Suppressor macrophage (primary cell): Measurements from ENCODE around the gene RNU1-3.
A peak's percentile ranks its signal among the peaks of the same experiment; 100 is the strongest.
"Not testable (repeated sequence)": the region's sequence is repeated elsewhere in the genome, so short reads cannot be mapped to it uniquely, and the experiment has no call there.

Experiments used
- DNase-seq, 4 experiments: peaks; one replicate each; pipeline ENCODE4 v3.0.0-alpha.2; 2020 to 2022

RNU1-3 gene

GRCh38 chr1:16651560-16651959 lies 15.2 kb downstream of the RNU1-3 start:
- DNase-seq, result not testable (repeated sequence)

- not testable (repeated sequence) for DNase-seq
Observed at GRCh38 chr1:16649960-16650359, 16.8 kb downstream of the RNU1-3 start.

GRCh38 chr1:16649390-16649789 lies 17.4 kb downstream of the RNU1-3 start:
- DNase-seq, result not testable (repeated sequence)

- not testable (repeated sequence) for DNase-seq
Observed at GRCh38 chr1:16648756-16649155, 18.0 kb downstream of the RNU1-3 start.

- not testable (repeated sequence) for DNase-seq
Observed at GRCh38 chr1:16648250-16648649, 18.5 kb downstream of the RNU1-3 start.

GRCh38 chr1:16647179-16648176 lies 19.3 kb downstream of the RNU1-3 start:
- not testable (repeated sequence) for DNase-seq

GRCh38 chr1:16646716-16647115 lies 20.0 kb downstream of the RNU1-3 start:
- not testable (repeated sequence) for DNase-seq

- not testable (repeated sequence) for DNase-seq
Observed at GRCh38 chr1:16646061-16646664, 20.6 kb downstream of the RNU1-3 start.

- DNase-seq, result not testable (repeated sequence)
Observed at GRCh38 chr1:16645271-16646060, 21.3 kb downstream of the RNU1-3 start.

GRCh38 chr1:16644482-16645270 lies 22.1 kb downstream of the RNU1-3 start:
- DNase-seq, result peak; percentile 96 to 100 (median 98)

GRCh38 chr1:16644193-16644481 lies 22.6 kb downstream of the RNU1-3 start:
- DNase-seq, result no peak

GRCh38 chr1:16643476-16644192 lies 23.1 kb downstream of the RNU1-3 start:
- DNase-seq, result peak in 3 of 4 experiments; percentile 23 to 32 (median 24)

- DNase-seq, result not testable (repeated sequence)
Observed at GRCh38 chr1:16643001-16643411, 23.7 kb downstream of the RNU1-3 start.

GRCh38 chr1:16642025-16642966 lies 24.5 kb downstream of the RNU1-3 start:
- not testable (repeated sequence) for DNase-seq

- DNase-seq, result not testable (repeated sequence)
Observed at GRCh38 chr1:16641159-16641975, 25.4 kb downstream of the RNU1-3 start.

- not testable (repeated sequence) for DNase-seq
Observed at GRCh38 chr1:16639091-16640031, 27.4 kb downstream of the RNU1-3 start.

- DNase-seq, result not testable (repeated sequence)
Observed at GRCh38 chr1:16637941-16638778, 28.6 kb downstream of the RNU1-3 start.
